GM18907 (cell line): ENCODE results near the gene MMP20.
"Not testable (repeated sequence)": the region's sequence is repeated elsewhere in the genome, so short reads cannot be mapped to it uniquely, and the experiment has no call there.

ENCODE experiments used
- ATAC-seq: cut with Tn5 transposase; IDR thresholded peaks from one replicate; pipeline ENCODE4 v1.9.1; 2021; ENCODE audit warnings: mild to moderate bottlenecking, moderate library complexity; ENCODE audit not compliant: unreplicated experiment

MMP20 gene, protein sequence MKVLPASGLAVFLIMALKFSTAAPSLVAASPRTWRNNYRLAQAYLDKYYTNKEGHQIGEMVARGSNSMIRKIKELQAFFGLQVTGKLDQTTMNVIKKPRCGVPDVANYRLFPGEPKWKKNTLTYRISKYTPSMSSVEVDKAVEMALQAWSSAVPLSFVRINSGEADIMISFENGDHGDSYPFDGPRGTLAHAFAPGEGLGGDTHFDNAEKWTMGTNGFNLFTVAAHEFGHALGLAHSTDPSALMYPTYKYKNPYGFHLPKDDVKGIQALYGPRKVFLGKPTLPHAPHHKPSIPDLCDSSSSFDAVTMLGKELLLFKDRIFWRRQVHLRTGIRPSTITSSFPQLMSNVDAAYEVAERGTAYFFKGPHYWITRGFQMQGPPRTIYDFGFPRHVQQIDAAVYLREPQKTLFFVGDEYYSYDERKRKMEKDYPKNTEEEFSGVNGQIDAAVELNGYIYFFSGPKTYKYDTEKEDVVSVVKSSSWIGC

DNA sequence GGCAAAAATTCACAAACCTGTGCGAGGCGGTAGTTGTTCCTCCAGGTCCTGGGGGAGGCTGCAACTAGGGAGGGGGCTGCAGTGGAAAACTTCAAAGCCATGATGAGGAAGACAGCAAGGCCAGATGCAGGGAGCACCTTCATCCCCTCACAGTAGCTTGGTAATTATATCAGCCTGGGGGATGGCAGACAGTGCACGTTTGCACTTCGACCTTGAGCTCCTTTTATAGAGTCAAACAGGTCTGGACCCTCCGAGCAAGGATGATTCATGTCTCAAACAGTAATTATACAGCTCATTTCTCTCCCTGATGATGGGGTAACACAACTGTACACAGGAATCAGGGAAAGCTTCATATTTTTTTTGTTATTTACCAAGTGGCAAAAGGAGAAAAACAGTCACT lies at the start of gene MMP20:
Gene MMP20 (minus strand): TSS at position 156 of the 400 bp plus-strand sequence. CDS start 13 bp downstream, at position 143.
- no peak for ATAC-seq

DNA sequence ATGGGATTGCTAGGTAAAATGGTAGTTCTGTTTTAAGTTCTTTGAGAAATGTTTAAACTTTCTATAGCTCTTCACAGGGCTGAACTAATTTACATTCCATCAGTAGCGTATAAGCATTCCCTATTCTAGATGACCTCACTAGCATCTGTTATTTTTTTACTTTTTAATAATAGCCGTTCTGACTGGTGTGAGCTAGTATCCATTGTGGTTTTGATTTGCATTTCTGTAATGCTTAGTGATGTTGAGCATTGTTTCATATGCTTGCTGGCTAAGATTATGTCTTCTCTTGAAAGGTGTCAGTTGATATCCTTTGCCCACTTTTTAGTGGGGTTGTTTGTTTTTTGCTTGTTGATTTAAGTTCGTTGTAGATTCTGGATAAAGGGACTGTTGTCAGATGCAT lies 44.5 kb upstream of the MMP20 start:
- no peak for ATAC-seq

DNA sequence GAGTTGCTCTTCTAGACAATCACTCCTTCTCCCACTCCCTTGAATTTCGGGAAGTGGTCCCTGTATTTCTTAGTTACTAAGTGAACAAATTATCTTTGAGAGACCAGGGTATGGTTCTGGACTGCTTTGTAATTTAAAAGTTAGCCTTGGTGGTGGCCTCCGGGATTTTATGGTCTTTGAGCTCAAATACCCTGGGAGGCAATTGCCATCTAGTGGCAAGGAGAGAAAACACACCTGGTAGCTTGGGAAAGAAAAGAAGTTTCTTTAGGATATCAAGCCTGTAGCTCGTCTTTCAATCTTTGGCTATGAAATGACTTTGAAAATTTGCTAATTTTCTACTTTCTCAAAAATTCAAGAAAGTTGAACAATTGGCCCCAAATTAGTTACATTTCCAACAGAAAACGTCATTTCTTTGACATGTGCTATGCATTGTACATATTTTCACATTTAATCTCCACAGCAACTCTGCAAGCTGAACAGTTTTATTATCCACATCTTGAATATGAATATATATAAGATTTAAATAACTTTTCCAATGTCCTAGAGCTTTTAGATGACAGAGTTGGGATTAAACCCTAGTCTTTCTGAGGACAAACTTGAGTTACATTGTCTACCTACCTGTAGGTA lies 41.3 kb upstream of the MMP20 start:
- ATAC-seq, result peak; percentile 54

DNA sequence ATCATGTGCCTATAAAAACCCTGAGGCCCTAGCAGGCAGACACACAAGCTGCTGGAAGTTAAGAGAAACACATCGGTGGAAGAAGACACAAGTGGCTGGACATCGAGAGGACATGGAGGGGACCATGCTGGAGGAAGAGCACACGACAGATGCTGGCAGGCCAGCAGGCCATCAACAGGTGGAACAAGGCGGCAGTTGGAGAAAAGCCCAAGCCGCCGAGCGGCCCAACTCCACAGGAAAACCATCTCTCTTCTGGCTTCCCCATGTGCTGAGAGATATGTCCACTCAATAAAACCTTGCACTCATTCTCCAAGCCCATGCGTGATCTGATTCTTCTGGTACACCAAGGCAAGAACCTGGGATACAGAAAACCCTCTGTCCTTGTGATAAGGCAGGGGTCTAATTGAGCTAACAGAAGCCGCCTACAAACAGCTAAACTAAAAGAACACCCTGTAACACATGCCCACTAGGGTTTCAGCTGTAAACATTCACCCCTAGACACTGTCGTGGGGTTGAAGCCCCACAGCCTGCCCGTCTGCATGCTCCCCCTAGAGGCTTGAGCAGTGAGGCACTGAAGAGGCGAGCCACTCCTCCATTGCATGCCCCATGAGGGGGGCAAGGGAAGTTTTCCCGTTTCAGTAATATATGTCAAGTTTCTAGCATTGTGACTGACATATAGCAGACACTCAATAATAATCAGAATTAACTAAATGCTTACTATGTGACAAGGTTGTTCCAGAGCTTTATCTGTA lies 39.0 kb upstream of the MMP20 start:
- no peak for ATAC-seq

DNA sequence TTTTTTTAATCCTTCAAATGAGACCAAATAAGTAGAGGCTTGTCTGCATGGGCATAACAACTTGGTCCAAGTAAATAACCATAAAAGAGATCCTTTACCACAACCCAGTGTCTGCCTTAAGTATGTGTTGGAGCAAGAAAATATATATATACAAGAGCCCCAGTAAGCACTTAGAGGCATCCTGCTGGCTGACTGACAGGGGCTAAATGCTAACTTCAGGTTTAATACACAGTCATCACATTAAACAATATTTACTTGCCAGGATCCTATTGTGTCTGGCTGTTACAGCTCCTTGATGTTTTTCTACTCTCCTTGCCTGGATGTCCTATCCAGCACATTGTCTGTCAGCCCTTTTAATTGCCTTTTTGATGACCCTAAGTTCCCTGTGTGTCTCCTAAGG lies 37.5 kb upstream of the MMP20 start:
- no peak for ATAC-seq

DNA sequence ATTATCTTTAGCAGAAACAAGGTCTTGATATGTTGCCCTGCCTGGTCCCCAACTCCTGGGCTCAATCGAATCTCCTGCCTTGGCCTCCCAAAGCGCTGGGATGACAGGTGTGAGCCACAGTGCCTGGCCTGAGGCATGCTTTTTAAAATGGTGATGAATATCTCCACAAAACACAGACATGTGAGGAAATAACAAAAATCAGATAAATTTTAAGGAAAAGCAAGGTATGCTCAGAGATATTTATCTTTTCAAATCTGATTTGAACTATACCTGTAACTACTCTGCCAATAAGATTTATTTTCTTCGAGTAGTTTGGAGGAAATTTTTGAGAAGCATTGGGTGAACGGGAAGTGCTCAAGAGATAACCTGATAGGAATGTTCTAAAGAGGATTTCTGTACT lies 35.9 kb upstream of the MMP20 start:
- ATAC-seq, result no peak

DNA sequence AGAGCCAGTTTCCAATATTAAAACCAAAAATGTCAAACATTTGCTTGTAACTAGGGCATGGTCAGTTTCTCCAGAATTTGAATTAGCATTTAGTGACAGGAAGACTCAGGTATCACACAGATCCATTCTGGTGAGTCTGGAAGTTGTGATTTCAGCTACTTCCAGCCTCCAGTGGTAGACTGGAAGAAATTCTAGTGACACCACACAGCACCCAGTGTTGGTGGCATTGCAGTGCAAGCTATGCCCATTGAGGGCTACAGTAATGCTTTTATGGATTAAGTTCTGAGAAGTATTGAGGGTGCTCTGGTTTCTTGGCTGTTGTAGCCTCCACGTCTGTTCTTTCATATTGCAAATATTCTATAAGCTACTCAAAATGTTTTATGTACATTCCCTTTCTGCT lies 31.4 kb upstream of the MMP20 start:
- no peak for ATAC-seq

DNA sequence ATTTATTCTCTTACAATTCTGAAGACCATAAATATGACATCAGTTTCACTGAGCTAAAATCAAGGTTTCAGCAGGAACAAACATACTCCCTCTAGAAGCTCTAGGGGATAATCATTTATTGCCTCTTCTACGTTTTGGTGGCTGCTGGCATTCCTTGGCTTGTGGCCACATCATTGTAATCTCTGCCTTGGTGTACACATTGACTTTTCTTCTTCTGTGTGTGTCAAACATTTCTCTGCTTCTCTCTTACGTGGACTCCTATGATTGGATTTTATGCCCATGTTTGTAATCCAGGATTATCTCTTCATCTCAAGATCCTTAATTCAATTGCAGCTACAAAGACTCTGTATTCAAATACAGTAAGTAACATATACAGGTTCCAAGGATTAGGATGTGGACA lies 30.4 kb upstream of the MMP20 start:
- ATAC-seq, result no peak

DNA sequence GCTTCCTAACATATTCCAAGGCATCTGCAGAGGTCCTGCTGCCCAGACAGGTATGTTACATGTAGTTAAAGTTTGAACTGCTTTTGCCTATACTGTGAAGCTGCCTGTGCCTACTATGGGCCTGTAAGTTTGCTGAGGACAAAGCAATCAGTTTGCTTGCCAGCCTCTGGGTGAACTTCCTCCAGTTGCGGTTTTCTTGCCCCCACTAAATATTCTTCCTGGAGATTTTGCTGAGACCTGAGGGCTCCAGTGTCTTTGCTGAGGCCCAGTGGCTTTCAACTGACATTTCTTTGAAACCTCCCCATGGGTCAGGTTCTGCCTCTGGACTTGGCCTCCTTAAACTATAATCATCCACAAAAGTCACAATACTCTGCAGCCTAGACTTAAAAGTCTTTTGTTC lies 29.6 kb upstream of the MMP20 start:
- no peak for ATAC-seq

DNA sequence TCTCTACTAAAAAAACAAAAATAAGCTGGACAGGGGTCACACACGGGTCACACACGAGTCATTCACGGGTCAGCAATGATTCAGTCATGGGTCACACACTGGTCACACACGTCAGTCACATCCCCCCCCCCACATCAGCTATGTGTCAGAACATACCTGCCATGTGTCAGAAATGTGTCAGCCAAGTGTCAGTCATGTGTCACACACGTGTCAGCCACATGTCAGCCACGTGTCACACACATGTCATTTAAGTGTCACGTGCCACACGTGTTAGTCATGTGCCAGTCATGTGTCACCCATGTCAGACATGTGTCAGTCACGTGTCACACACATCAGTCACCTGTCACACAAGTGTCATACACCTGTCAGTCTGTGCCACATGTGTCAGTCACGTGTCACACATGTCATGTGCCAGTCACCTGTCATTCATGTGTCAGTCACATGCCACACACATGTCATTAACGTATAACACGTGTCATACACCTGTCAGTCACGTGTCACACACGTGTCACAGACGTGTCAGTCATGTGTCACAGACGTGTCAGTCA lies 28.7 kb upstream of the MMP20 start:
- no peak for ATAC-seq

DNA sequence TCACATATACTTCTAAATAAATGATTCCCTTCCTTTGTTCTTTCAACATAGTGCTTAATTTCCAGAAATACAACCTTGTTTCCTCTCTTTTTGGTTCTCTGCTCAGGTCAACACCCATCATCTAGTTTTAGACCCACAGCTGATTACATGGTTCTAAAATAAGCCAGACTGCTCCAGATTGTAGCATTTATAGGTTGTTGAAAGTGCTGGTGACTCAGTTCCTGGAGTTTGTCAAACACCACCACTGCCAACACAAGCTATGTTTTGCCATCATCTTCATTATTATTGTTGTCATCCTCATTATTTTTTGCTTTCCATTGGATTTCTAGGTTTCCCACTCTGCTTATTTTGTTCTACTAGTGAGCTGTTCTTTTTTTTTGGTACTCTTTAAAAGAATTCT lies 22.3 kb upstream of the MMP20 start:
- ATAC-seq, result no peak

DNA sequence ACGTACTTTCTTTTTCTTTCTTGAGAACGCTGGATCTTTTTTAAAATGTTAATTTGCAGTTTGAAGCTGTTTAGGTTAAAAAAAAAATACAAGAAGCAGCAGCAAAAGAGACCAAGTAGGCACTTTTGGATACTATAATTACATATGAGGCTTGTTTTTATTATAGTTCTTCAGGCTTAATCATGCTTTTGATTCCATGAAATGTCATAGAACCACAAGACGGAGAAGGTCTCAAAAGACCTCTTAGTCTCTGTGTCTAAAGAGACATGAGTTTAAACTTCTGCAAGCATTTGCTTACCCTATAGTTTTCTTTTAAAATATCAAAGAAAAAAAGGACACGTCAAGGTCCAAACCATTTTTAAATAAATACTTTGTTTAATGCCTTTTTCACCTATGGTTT lies 18.8 kb upstream of the MMP20 start:
- no peak for ATAC-seq

DNA sequence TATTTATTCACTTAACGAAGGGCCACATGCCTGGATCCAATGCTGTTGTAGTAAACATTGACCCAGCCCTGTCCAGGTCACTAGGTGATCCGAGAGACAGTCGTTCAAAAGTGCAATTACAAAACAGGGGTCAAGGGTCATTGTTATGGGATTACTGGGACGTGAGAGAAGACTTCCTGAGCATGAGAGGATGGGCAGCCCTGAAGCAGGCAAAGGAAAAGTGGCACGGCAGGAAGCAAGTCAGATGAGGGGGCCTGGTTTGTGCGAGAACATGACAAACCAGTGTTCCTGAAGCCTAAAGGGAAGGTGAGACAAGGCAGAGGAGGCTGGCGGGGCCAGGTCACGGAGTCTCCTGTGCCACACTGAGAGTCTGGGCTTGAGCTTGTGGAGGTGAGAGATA lies 15.8 kb upstream of the MMP20 start:
- no peak for ATAC-seq

DNA sequence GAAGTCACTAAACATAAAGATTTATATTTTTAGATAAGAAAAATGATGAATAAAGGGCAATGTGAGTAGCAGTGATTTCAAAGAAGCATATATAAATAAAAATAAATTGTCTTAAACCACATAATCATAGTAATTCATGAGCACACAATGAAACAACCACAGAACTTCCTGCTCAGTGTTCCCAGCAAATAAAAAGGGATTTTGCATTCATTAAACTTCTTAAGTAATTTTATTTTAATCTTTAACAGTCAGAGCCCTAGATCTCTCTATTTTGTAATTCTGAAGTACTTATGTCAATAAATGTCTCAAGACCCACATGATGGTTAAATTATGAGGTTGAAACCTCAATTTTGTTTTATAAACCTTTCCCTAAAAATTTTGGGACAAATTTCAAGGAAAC lies 14.5 kb upstream of the MMP20 start:
- ATAC-seq, result no peak

DNA sequence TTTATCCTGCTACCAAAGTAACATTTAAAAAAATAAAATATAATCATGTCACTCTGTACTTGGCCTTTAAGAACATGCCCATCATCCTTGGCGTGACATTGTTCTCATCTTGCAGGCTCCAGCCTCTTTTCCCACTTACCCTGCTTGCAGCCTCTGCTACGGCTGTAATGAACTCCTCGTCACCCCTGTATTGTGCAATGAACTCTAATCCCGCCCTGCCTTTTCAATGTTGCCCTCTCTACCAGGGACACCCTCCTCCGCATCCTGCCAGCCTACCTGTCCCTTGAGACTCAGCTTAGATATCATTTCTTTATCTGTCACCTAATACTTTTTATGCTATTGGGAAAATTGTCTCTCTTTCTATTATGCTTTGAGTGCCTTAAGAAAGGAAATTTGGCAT lies 12.6 kb upstream of the MMP20 start:
- no peak for ATAC-seq

DNA sequence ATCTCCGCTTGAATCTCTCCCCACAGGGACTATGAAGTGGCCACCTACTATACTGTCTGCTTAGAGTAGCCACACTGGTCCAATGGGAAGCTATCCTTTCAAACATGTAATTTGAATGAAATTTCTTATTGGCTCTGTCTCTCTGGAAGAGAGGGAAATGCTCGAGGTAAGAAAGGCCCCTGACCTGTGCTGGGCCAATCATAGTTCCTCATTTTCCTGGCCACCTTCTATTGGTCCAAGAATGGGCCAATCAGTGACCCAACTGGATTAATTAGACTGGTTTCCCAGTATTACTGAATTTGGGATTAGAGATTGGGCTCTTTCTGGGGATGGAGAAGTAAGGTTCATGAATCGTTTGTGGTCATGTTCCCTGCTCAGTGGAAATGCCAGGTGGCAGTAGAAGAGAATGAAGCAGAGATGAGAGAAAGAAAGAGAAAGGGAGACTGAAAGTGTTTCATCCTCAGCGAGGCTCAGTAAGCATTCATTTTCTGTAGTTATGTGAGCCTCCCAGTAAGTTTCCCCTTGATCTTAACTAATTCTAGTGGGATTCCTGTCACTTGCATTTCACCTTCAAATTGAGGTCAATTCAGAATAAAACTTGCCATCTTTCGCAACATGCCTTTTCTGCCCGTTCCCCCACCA lies 8.4 kb upstream of the MMP20 start:
- no peak for ATAC-seq

DNA sequence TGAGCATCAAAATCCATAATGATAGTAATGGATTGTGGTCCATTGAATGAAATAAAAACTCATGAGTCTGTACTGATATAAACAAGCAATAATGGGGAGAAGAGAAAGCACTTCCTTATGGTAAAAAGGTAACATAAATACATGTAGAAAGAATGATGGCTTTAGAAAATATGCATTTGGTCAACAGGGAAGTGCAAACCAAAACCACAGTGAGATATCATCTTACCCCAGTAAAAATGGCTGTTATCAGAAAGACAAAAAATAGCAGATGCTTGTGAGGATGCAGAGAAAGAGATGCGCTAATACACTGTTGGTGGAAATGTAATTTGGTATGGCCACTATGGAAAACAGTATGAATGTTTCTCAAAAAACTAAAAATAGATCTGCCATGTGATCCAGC lies 6.9 kb upstream of the MMP20 start:
- no peak for ATAC-seq

DNA sequence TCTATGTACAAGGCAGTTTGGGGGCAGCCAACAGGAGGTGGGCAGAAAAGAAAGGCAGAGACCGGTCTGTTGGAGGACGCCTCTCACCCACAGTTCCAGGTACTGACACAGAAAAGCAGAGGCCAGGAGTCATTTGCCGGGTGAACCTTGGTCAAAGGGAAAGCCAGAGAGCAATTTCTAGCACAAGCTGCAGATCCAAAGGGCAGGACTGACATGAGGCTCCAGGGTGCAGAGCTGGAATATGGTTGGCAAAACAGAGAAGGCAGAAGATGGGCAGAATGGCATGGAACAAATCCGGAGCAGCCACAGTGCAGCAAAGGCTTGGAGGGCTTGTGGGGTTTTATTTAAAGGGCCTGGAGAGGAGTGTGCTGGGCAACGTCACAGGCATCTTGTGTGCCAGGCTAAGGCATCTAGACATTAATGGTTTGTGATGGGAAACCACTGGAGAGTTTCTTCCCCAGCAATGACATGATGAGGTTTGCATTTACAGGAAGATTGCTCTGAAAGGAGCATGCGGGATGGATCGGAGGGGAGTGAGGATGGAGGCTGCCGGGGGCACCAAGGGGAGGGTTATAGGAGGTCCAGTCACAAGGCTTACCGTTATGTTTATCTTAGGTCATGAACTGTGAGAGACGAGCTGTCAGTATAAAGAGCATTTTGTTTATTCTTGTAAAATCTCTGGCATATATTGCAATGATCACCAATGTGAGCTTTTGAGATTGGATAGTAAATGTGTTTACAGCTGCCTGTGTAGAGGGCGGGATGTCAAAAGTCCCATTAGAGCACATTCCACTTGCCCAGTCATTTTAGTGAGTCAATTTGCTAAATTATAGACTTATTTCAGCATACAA lies 5.7 kb upstream of the MMP20 start:
- no peak for ATAC-seq

DNA sequence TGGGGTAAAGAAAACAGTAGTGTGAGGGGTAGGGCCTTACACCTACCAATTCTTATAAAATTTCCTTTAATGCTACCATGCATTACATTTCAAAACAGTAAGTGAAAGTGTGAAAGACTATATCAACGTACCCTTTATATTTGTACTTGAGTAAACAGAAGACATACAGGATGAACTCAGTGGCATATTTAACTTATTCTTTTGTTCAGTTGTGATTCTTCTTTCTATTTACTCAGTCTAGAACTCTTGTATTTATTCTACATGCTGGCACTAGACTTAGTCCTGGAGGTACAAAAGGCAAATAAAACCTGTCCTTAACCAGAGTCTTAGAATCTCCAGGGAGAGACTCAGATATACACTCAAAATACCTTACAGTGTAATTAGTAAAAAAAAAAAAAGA lies 4.8 kb upstream of the MMP20 start:
- ATAC-seq, result not testable (repeated sequence)

DNA sequence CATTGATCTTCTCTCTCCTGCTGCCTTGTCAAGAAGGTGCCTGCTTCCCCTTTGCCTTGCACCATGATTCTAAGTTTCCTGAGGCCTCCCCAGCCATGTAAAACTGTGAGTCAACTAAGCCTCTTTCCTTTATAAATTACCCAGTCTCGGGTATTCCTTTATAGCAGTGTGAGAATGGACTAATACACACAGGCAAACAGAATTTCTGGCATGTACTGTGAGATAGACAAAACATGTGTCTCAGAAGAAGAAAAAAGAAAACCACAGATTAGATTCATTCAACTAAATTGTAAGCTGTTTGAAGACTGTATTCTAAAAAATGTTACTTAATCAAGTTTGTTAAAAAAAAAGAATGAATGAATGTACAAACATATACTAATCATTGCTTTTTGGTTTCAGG lies 1.5 kb upstream of the MMP20 start:
- no peak for ATAC-seq
